ENCODE measurements around the gene P2RY14.

P2RY14 gene

GRCh38 chr3:151305775-151306151 lies 27.4 kb upstream of the P2RY14 start:
- H3K27me3 ChIP-seq (ENCODE audit: insufficient read depth, low read length, poor library complexity, severe bottlenecking), result no peaks in the 10 kb centered on the region
- H3K9me3 ChIP-seq (ENCODE audit: insufficient read depth, low read depth, low read length), result no peaks in the 10 kb centered on the region
- H3K4me3 ChIP-seq (ENCODE audit: low read length, poor library complexity, severe bottlenecking), result no peak overlapping the region
- H3K79me2 ChIP-seq (ENCODE audit: insufficient read depth, low read length), result 0 out of 2 replicates have a peak, but pooled peaks cover 3% of the 10 kb centered on the region
- H2AFZ ChIP-seq (ENCODE audit: low read length), result no peak overlapping the region
- no peaks in the 10 kb centered on the region for H4K20me1 ChIP-seq (ENCODE audit: insufficient read depth, low read length, poor library complexity, severe bottlenecking)
- no peaks in the 10 kb centered on the region for H3F3A ChIP-seq (ENCODE audit: low read depth)
- no peaks in the 10 kb centered on the region for H3K36me3 ChIP-seq (ENCODE audit: insufficient read depth, low read length)
- H3K4me1 ChIP-seq (ENCODE audit: insufficient read depth, low read length, poor library complexity, severe bottlenecking), result peaks cover 29% of the 10 kb centered on the region
- H3K4me2 ChIP-seq (ENCODE audit: low read depth, low read length, poor library complexity, severe bottlenecking), result no peak overlapping the region
- H3K9ac ChIP-seq (ENCODE audit: low read depth, low read length, poor library complexity, severe bottlenecking), result no peak overlapping the region
- TF ChIP-seq EZH2phosphoT487 (IDR thresholded peaks at IDR 0.05; ENCODE audit: borderline replicate concordance) (no peak), CTCF (conservative IDR thresholded peaks at IDR 0.05; ENCODE audit: low read length) (no peak)
- H3K9me2 ChIP-seq (replicated peaks; ENCODE audit: low read depth, low read length), result no peaks in the 10 kb centered on the region

- no peak overlapping the region for H3K4me3 ChIP-seq (ENCODE audit: low read length, poor library complexity, severe bottlenecking)
- H3K9ac ChIP-seq (ENCODE audit: low read depth, low read length, poor library complexity, severe bottlenecking), result no peak overlapping the region
- H2AFZ ChIP-seq (ENCODE audit: low read length), result no peak overlapping the region
- no peaks in the 10 kb centered on the region for H3K27me3 ChIP-seq (ENCODE audit: insufficient read depth, low read length, poor library complexity, severe bottlenecking)
- H3K79me2 ChIP-seq (ENCODE audit: insufficient read depth, low read length), result 0 out of 2 replicates have a peak, but pooled peaks cover 3% of the 10 kb centered on the region
- no peak overlapping the region for H3K4me2 ChIP-seq (ENCODE audit: low read depth, low read length, poor library complexity, severe bottlenecking)
- H3F3A ChIP-seq (ENCODE audit: low read depth), result no peaks in the 10 kb centered on the region
- peaks cover 2% of the 10 kb centered on the region; the same call in 1 of the 2 replicates for H3K36me3 ChIP-seq (ENCODE audit: insufficient read depth, low read length)
- no peaks in the 10 kb centered on the region for H3K9me2 ChIP-seq (replicated peaks; ENCODE audit: low read depth, low read length)
- no peaks in the 10 kb centered on the region for H4K20me1 ChIP-seq (ENCODE audit: insufficient read depth, low read length, poor library complexity, severe bottlenecking)
- peaks cover 29% of the 10 kb centered on the region for H3K4me1 ChIP-seq (ENCODE audit: insufficient read depth, low read length, poor library complexity, severe bottlenecking)
- TF ChIP-seq EZH2phosphoT487 (IDR thresholded peaks at IDR 0.05; ENCODE audit: borderline replicate concordance), result no peak
- H3K9me3 ChIP-seq (ENCODE audit: insufficient read depth, low read depth, low read length), result no peaks in the 10 kb centered on the region
Measured at GRCh38 chr3:151305060-151305774, 26.9 kb upstream of the P2RY14 start.

- Histone ChIP-seq H3K4me3 (ENCODE audit: low read length, poor library complexity, severe bottlenecking) (no peak overlapping the region), H4K20me1 (ENCODE audit: insufficient read depth, low read length, poor library complexity, severe bottlenecking) (no peaks in the 10 kb centered on the region), H3K9ac (ENCODE audit: low read depth, low read length, poor library complexity, severe bottlenecking) (no peak overlapping the region), H3F3A (ENCODE audit: low read depth) (no peaks in the 10 kb centered on the region), H3K4me1 (ENCODE audit: insufficient read depth, low read length, poor library complexity, severe bottlenecking) (peaks cover 29% of the 10 kb centered on the region), H3K36me3 (ENCODE audit: insufficient read depth, low read length) (peaks cover 7% of the 10 kb centered on the region; the same call in 1 of the 2 replicates), H3K27me3 (ENCODE audit: insufficient read depth, low read length, poor library complexity, severe bottlenecking) (no peaks in the 10 kb centered on the region), H3K9me3 (ENCODE audit: insufficient read depth, low read depth, low read length) (no peaks in the 10 kb centered on the region), H3K9me2 (replicated peaks; ENCODE audit: low read depth, low read length) (no peaks in the 10 kb centered on the region), H3K79me2 (ENCODE audit: insufficient read depth, low read length) (0 out of 2 replicates have a peak, but pooled peaks cover 3% of the 10 kb centered on the region), H3K4me2 (ENCODE audit: low read depth, low read length, poor library complexity, severe bottlenecking) (no peak overlapping the region), H2AFZ (ENCODE audit: low read length) (no peak overlapping the region)
- TF ChIP-seq CTCF (conservative IDR thresholded peaks at IDR 0.05; ENCODE audit: low read length) (no peak), EZH2phosphoT487 (IDR thresholded peaks at IDR 0.05; ENCODE audit: borderline replicate concordance) (no peak)
Measured at GRCh38 chr3:151303751-151304150, 25.4 kb upstream of the P2RY14 start.

All from Loucy (cell line).